ENCODE results near the gene CDH4. TPM values are rescaled to one million over a fixed set of nuclear protein-coding genes. Genes with fewer than 3 reads are reported as not detected.

Gene CDH4
- total and polyA plus RNA-seq, 12 donors, result 0.04 to 0.25 (median 0.08) TPM; not detected in 5

DNA sequence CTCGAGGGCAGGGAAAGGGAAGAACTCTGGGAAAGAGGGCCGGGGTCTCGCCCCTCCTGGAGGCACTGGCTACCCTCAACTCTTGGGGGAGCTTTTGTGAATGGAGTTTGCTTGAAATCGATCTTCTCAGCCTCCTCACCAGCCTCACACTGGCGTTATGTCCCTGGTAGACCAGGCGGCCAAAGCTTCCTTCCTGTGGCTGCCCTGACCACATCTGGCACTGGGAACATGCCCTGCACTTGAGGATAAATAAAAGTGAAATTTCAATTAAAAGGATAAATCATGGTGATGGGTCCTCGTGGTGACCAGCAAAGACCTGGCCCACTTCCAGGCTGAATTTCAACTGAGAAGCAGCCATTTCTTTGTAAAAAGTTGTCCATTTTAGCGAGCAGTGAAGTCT lies 578.9 kb downstream of the CDH4 start:
- Histone ChIP-seq H3K36me3 (no peaks in the 10 kb centered on the region), H3K4me1 (no peaks in the 10 kb centered on the region), H3K27ac (no peak overlapping the region), H3K27me3 (peaks cover 0 to 47% (median 34%) of the 10 kb centered on the region in 7 donors), H3K4me3 (no peak overlapping the region), H3K9me3 (peaks cover 0 to 12% (median 0%) of the 10 kb centered on the region in 11 donors)
- ATAC-seq (no peak), DNase-seq (no peak)
- 67 to 81% methylated on average over 8 of the region's 8 CpGs for WGBS, 2 donors
- TF ChIP-seq, protein P1, sequence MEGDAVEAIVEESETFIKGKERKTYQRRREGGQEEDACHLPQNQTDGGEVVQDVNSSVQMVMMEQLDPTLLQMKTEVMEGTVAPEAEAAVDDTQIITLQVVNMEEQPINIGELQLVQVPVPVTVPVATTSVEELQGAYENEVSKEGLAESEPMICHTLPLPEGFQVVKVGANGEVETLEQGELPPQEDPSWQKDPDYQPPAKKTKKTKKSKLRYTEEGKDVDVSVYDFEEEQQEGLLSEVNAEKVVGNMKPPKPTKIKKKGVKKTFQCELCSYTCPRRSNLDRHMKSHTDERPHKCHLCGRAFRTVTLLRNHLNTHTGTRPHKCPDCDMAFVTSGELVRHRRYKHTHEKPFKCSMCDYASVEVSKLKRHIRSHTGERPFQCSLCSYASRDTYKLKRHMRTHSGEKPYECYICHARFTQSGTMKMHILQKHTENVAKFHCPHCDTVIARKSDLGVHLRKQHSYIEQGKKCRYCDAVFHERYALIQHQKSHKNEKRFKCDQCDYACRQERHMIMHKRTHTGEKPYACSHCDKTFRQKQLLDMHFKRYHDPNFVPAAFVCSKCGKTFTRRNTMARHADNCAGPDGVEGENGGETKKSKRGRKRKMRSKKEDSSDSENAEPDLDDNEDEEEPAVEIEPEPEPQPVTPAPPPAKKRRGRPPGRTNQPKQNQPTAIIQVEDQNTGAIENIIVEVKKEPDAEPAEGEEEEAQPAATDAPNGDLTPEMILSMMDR (IDR thresholded peaks at IDR 0.05), result no peak
- intact Hi-C loops (cut with DNase I), result no loop called here

- TF ChIP-seq, protein P1 (IDR thresholded peaks at IDR 0.05), result no peak
- Histone ChIP-seq H3K36me3 (no peaks in the 10 kb centered on the region), H3K4me3 (no peak overlapping the region), H3K27ac (no peak overlapping the region), H3K4me1 (no peaks in the 10 kb centered on the region), H3K27me3 (peaks cover 0 to 58% (median 34%) of the 10 kb centered on the region in 7 donors), H3K9me3 (peaks cover 0 to 6% (median 0%) of the 10 kb centered on the region in 11 donors)
- no peak for DNase-seq
- no peak for ATAC-seq
- intact Hi-C loops (cut with DNase I), result no loop called here
- WGBS, 2 donors, result 76 to 82% methylated on average over 2 of the region's 2 CpGs
Measured at GRCh38 chr20:61832181-61832580, 580.1 kb downstream of the CDH4 start.

GRCh38 chr20:61833807-61834610 lies 581.9 kb downstream of the CDH4 start:
- no peak for DNase-seq
- H3K4me3 ChIP-seq, result no peak overlapping the region
- ATAC-seq, result no peak
- TF ChIP-seq, protein P1 (IDR thresholded peaks at IDR 0.05), result no peak
- H3K27me3 ChIP-seq, result peaks cover 0 to 70% (median 36%) of the 10 kb centered on the region in 7 donors
- no peaks in the 10 kb centered on the region for H3K9me3 ChIP-seq
- H3K4me1 ChIP-seq, result no peaks in the 10 kb centered on the region
- 76 to 77% methylated on average over 14 of the region's 14 CpGs for WGBS, 2 donors
- H3K36me3 ChIP-seq, result no peaks in the 10 kb centered on the region
- no peak overlapping the region for H3K27ac ChIP-seq
- intact Hi-C loops (cut with DNase I), result no loop called here

GRCh38 chr20:61835301-61835700 lies 583.2 kb downstream of the CDH4 start:
- H3K36me3 ChIP-seq, result no peaks in the 10 kb centered on the region
- peaks cover 0 to 66% (median 28%) of the 10 kb centered on the region in 7 donors for H3K27me3 ChIP-seq
- ATAC-seq (no peak), DNase-seq (no peak)
- no peaks in the 10 kb centered on the region for H3K9me3 ChIP-seq
- H3K4me3 ChIP-seq, result no peak overlapping the region
- whole genome bisulfite sequencing, 2 donors, result 51 to 56% methylated on average over 7 of the region's 7 CpGs
- H3K4me1 ChIP-seq, result no peaks in the 10 kb centered on the region
- H3K27ac ChIP-seq, result no peak overlapping the region
- intact Hi-C loops (cut with DNase I), result no loop called here
- TF ChIP-seq, protein P1 (IDR thresholded peaks at IDR 0.05), result no peak

Measured in heart right ventricle (tissue), 16 donors.